Activated B cell treated with CpG ODN at 0.5 μM for 24 hours (primary cell): ENCODE results near the gene SLC13A2. TPM values are rescaled to one million over a fixed set of nuclear protein-coding genes. Genes with fewer than 3 reads are reported as not detected.

Experiments
- ATAC-seq: fragments of 200-7000 bp; cut with Tn5 transposase; one replicate; pipeline ENCODE4 v1.10.0; 2021; ENCODE audit warnings: low read depth, mild to moderate bottlenecking, moderate library complexity
- CTCF ChIA-PET: fragments of 350-600 bp; sonication (Branson Sonifier 250); formaldehyde crosslinking; loops from one replicate; lab custom pipeline; 2021; ENCODE audit warnings: antibody characterized with exemption; lab: Charles Lee
- POLR2A ChIA-PET: fragments of 350-600 bp; sonication (Branson Sonifier 250); formaldehyde crosslinking; loops from one replicate; lab custom pipeline; 2021; ENCODE audit warnings: antibody characterized with exemption; lab: Charles Lee
- DNase-seq: peaks from one replicate; pipeline ENCODE4 v3.0.0; 2022
- H3K27ac Mint-ChIP-seq: one replicate; pipeline ENCODE4 v1.8.0; 2020; ENCODE audit warnings: mixed read lengths
- H3K27me3 Mint-ChIP-seq: one replicate; pipeline ENCODE4 v1.8.0; 2021; ENCODE audit warnings: mixed read lengths
- H3K36me3 Mint-ChIP-seq: one replicate; pipeline ENCODE4 v1.8.0; 2021; ENCODE audit warnings: low read depth, mixed read lengths
- H3K4me1 Mint-ChIP-seq: one replicate; pipeline ENCODE4 v1.8.0; 2021; ENCODE audit warnings: mixed read lengths
- H3K4me3 Mint-ChIP-seq: one replicate; pipeline ENCODE4 v1.8.0; 2020; ENCODE audit warnings: mild to moderate bottlenecking, mixed read lengths
- H3K9me3 Mint-ChIP-seq: one replicate; pipeline ENCODE4 v1.8.0; 2020; ENCODE audit warnings: mixed read lengths
- CTCF ChIP-seq: fragments of 200-600 bp; IDR thresholded peaks from one replicate; pipeline ENCODE4 v1.8.0; 2022; ENCODE audit warnings: antibody characterized with exemption, mild to moderate bottlenecking
- intact Hi-C: fragments of 100-400 bp; cut with micrococcal nuclease; formaldehyde crosslinking; loops from one replicate; pipeline ENCODE4 v1.15.1; 2024
- total RNA-seq: library from RNA; stranded (reverse); gene quantifications from 2 replicates; pipeline ENCODE4 v1.2.3, GENCODE V29; 2022

The SLC13A2 gene
- total RNA-seq, 1 donor from 2014 or later = not detected

DNA sequence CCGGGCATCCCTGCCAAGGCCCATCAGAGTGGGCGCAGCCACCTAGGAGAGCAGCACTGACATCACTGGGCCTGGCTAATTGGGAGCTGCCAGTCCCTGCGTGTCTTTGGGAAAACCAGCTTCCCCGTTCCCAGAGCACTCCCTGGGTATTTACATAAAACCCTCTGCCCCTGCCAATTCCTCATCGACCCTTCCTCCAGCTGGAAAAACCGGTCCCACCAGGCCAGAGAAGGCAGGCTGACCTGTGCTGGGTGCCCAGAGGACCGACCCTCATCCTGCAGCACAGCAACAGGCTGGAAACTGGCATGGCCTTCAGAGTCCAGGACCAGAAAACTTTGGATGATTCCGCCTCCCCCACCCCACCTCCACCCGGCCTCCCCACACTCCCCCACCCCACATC, 24.5 kb downstream of the SLC13A2 start:
- no peaks in the 10 kb centered on the region for H3K36me3 Mint-ChIP-seq
- no peak overlapping the region for H3K4me3 Mint-ChIP-seq
- H3K9me3 Mint-ChIP-seq = no peaks in the 10 kb centered on the region
- peaks cover 30% of the 10 kb centered on the region for H3K4me1 Mint-ChIP-seq
- CTCF ChIA-PET = interaction anchor here (1.0 to 1.8 kb wide), 3 partner anchors 56 to 149 kb away, joined by 3 to 5 read pairs (median 4); no protein-coding TSS in a partner anchor
- no peak overlapping the region for H3K27ac Mint-ChIP-seq
- ATAC-seq (no peak), DNase-seq (no peak)
- TF ChIP-seq CTCF = no peak
- intact Hi-C loops = no loop called here
- H3K27me3 Mint-ChIP-seq = peaks cover 2% of the 10 kb centered on the region
- POLR2A ChIA-PET = no interaction called here

DNA sequence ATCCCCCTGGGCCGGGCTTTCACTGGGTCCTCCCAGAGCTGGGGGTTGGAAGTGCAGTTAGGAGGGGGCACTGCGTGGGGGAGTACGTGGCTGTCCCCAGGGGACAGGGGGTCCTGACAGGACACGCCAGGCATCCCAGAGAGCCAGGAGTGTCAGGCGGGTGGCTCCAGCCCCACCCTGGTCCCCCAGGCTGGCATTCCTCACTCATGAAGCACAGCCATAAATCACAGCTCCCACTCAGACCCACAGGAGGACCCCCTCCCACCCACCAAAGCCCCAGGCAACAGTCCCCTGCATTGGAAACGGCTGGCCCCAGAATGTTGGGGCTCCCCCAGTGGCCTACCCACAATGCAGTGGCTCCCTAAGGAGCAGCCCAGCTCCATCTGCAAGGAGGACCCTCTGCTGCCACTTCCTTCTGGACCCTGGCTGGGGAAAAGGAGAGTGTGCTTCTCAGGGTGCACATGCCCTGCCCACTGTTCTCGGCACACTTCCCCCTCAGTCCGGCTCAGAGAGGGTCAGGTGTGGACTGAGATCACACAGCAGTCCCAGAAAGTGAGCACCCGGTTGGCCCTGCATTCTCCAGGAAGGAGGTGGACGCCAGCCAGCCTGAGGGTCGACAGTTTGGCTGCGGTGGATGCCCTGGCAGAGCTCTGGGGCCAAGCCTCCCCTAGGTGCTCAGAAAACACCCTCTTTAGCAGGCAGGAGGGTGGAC, 25.4 kb downstream of the SLC13A2 start:
- POLR2A ChIA-PET = interaction anchor here (1.3 to 2.3 kb wide), 3 partner anchors 51 to 73 kb away, joined by 3 to 10 read pairs (median 6); partner anchors contain the start of genes PIGS and UNC119
- no peak overlapping the region for H3K27ac Mint-ChIP-seq
- CTCF ChIA-PET = no interaction called here
- no peaks in the 10 kb centered on the region for H3K36me3 Mint-ChIP-seq
- no peaks in the 10 kb centered on the region for H3K9me3 Mint-ChIP-seq
- H3K27me3 Mint-ChIP-seq = peaks cover 2% of the 10 kb centered on the region
- no peak for TF ChIP-seq CTCF
- peaks cover 28% of the 10 kb centered on the region for H3K4me1 Mint-ChIP-seq
- no peak for ATAC-seq
- H3K4me3 Mint-ChIP-seq = no peak overlapping the region
- intact Hi-C loops = no loop called here
- DNase-seq = no peak

- CTCF ChIA-PET = no interaction called here
- ATAC-seq (no peak), DNase-seq (no peak)
- Mint-ChIP-seq H3K4me1 (peaks cover 28% of the 10 kb centered on the region), H3K9me3 (no peaks in the 10 kb centered on the region), H3K27ac (no peak overlapping the region), H3K4me3 (no peak overlapping the region), H3K27me3 (peaks cover 2% of the 10 kb centered on the region), H3K36me3 (no peaks in the 10 kb centered on the region)
- TF ChIP-seq CTCF = no peak
- intact Hi-C loops = no loop called here
- POLR2A ChIA-PET = interaction anchor here (1.3 to 2.3 kb wide), 3 partner anchors 50 to 72 kb away, joined by 3 to 10 read pairs (median 6); partner anchors contain the start of genes PIGS and UNC119
Observed at GRCh38 chr17:28499364-28499664, 25.9 kb downstream of the SLC13A2 start.

- no peak overlapping the region for H3K4me3 Mint-ChIP-seq
- ATAC-seq (no peak), DNase-seq (no peak)
- intact Hi-C loops = loop anchor here (2.0 kb wide), 1 partner anchor 19 kb away; no protein-coding TSS in a partner anchor
- H3K27ac Mint-ChIP-seq = no peak overlapping the region
- peaks cover 25% of the 10 kb centered on the region for H3K4me1 Mint-ChIP-seq
- TF ChIP-seq CTCF = no peak
- no peaks in the 10 kb centered on the region for H3K36me3 Mint-ChIP-seq
- ChIA-PET POLR2A (interaction anchor here (1.3 to 2.3 kb wide), 6 partner anchors 44 to 100 kb away, joined by 3 to 10 read pairs (median 6); partner anchors contain the start of genes PIGS and UNC119), CTCF (interaction anchor here (0.6 to 1.1 kb wide), 2 partner anchors 55 to 836 kb away, joined by 3 to 4 read pairs; no protein-coding TSS in a partner anchor)
- no peaks in the 10 kb centered on the region for H3K9me3 Mint-ChIP-seq
- peaks cover under 1% of the 10 kb centered on the region for H3K27me3 Mint-ChIP-seq
Observed at GRCh38 chr17:28499684-28500357, 26.4 kb downstream of the SLC13A2 start.
